GM23338 (cell line): ENCODE measurements around the gene ITGB2. TPM values are rescaled to one million over a fixed set of nuclear protein-coding genes. Genes with fewer than 3 reads are reported as not detected.

Source experiments
- STAT1 ChIP-seq: IDR thresholded peaks from one replicate; pipeline ENCODE4 v1.6.1; 2016; ENCODE audit warnings: antibody characterized with exemption; ENCODE audit not compliant: unreplicated experiment
- polyA plus RNA-seq: library from polyadenylated mRNA; unstranded; fragments of >200 nt; fragmentation: Nextera tagmentation; extraction: Ambion mirVana; gene quantifications from 2 replicates; pipeline ENCODE4 v1.2.1, GENCODE V29; 2016
- total RNA-seq: library from RNA; depleted of rRNA; stranded (reverse); fragments of >200 nt; shearing (Covaris generic); gene quantifications from 2 replicates; pipeline ENCODE4 v1.2.3, GENCODE V29; 2014
- TF ChIP-seq, protein P1 (sequence below): fragments of 250-450 bp; sonication (Bioruptor Pico); IDR thresholded peaks from 2 replicates; pipeline ENCODE4 v1.5.0; 2020; ENCODE audit warnings: mild to moderate bottlenecking, moderate library complexity
- TF ChIP-seq, protein P2 (sequence below): IDR thresholded peaks from one replicate; pipeline ENCODE4 v1.6.1; 2018; ENCODE audit warnings: antibody characterized with exemption; ENCODE audit not compliant: unreplicated experiment

The ITGB2 gene
- total and polyA plus RNA-seq, 2 experiments from 2014 or later = 0.44 to 0.63 TPM

- TF ChIP-seq, protein P1, sequence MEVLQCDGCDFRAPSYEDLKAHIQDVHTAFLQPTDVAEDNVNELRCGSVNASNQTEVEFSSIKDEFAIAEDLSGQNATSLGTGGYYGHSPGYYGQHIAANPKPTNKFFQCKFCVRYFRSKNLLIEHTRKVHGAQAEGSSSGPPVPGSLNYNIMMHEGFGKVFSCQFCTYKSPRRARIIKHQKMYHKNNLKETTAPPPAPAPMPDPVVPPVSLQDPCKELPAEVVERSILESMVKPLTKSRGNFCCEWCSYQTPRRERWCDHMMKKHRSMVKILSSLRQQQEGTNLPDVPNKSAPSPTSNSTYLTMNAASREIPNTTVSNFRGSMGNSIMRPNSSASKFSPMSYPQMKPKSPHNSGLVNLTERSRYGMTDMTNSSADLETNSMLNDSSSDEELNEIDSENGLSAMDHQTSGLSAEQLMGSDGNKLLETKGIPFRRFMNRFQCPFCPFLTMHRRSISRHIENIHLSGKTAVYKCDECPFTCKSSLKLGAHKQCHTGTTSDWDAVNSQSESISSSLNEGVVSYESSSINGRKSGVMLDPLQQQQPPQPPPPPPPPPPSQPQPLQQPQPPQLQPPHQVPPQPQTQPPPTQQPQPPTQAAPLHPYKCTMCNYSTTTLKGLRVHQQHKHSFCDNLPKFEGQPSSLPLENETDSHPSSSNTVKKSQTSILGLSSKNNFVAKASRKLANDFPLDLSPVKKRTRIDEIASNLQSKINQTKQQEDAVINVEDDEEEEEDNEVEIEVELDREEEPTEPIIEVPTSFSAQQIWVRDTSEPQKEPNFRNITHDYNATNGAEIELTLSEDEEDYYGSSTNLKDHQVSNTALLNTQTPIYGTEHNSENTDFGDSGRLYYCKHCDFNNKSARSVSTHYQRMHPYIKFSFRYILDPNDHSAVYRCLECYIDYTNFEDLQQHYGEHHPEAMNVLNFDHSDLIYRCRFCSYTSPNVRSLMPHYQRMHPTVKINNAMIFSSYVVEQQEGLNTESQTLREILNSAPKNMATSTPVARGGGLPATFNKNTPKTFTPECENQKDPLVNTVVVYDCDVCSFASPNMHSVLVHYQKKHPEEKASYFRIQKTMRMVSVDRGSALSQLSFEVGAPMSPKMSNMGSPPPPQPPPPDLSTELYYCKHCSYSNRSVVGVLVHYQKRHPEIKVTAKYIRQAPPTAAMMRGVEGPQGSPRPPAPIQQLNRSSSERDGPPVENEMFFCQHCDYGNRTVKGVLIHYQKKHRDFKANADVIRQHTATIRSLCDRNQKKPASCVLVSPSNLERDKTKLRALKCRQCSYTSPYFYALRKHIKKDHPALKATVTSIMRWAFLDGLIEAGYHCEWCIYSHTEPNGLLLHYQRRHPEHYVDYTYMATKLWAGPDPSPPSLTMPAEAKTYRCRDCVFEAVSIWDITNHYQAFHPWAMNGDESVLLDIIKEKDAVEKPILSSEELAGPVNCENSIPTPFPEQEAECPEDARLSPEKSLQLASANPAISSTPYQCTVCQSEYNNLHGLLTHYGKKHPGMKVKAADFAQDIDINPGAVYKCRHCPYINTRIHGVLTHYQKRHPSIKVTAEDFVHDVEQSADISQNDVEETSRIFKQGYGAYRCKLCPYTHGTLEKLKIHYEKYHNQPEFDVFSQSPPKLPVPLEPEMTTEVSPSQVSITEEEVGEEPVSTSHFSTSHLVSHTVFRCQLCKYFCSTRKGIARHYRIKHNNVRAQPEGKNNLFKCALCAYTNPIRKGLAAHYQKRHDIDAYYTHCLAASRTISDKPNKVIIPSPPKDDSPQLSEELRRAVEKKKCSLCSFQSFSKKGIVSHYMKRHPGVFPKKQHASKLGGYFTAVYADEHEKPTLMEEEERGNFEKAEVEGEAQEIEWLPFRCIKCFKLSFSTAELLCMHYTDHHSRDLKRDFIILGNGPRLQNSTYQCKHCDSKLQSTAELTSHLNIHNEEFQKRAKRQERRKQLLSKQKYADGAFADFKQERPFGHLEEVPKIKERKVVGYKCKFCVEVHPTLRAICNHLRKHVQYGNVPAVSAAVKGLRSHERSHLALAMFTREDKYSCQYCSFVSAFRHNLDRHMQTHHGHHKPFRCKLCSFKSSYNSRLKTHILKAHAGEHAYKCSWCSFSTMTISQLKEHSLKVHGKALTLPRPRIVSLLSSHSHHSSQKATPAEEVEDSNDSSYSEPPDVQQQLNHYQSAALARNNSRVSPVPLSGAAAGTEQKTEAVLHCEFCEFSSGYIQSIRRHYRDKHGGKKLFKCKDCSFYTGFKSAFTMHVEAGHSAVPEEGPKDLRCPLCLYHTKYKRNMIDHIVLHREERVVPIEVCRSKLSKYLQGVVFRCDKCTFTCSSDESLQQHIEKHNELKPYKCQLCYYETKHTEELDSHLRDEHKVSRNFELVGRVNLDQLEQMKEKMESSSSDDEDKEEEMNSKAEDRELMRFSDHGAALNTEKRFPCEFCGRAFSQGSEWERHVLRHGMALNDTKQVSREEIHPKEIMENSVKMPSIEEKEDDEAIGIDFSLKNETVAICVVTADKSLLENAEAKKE = no peak
- TF ChIP-seq, protein P2, sequence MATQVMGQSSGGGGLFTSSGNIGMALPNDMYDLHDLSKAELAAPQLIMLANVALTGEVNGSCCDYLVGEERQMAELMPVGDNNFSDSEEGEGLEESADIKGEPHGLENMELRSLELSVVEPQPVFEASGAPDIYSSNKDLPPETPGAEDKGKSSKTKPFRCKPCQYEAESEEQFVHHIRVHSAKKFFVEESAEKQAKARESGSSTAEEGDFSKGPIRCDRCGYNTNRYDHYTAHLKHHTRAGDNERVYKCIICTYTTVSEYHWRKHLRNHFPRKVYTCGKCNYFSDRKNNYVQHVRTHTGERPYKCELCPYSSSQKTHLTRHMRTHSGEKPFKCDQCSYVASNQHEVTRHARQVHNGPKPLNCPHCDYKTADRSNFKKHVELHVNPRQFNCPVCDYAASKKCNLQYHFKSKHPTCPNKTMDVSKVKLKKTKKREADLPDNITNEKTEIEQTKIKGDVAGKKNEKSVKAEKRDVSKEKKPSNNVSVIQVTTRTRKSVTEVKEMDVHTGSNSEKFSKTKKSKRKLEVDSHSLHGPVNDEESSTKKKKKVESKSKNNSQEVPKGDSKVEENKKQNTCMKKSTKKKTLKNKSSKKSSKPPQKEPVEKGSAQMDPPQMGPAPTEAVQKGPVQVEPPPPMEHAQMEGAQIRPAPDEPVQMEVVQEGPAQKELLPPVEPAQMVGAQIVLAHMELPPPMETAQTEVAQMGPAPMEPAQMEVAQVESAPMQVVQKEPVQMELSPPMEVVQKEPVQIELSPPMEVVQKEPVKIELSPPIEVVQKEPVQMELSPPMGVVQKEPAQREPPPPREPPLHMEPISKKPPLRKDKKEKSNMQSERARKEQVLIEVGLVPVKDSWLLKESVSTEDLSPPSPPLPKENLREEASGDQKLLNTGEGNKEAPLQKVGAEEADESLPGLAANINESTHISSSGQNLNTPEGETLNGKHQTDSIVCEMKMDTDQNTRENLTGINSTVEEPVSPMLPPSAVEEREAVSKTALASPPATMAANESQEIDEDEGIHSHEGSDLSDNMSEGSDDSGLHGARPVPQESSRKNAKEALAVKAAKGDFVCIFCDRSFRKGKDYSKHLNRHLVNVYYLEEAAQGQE = no peak
- TF ChIP-seq STAT1 = no peak
These were observed 20.0 kb downstream of the ITGB2 start (continued) for GRCh38 chr21:44900559-44901251.
